Hippocampal formation (tissue), 2 donors: ENCODE measurements around the gene GDF10.

ENCODE experiments used
- DNase-seq, 2 donors: peaks; one replicate each; lab custom pipeline; 2025; lab: John Stamatoyannopoulos, UW

The GDF10 gene

DNA sequence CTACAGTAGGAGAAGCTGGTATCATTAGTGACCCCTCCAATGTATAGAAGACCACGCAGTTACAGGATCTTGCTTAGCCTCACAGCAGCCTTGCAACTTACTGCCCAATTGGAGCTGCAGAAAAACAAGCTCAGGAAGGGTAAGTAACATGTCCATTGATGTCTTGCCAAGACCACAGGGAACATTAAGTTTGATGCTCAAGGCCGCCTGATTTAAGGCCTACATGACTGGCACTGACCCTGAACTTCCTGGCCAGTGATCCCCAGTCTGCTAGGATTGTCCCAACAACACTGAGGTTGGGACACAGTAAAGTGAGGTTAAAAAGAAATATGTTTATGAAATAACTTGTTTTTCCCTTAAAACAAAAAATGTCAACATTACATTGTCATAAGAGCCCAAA lies 15.4 kb downstream of the GDF10 start:
- no peak for DNase-seq

DNA sequence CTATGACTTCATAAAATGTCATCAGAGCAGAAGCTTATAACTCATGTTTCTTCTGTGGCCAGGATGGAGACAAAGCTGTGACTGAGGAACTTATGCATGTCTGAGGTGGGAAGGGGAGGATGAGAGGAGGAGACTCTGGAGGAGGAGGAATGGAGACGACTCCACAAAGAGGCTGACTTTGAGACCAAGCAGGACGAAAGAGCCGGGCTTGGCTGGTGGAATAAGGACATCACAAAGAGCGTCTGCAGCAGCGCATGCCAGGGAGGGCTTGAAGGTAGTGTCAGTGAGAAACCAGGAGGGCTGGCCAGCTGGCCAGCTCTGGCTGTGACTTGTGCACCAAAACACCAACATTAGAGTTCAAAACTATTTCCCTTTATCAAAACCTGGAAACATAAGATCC lies 16.1 kb downstream of the GDF10 start:
- no peak for DNase-seq

GRCh38 chr10:47317251-47317650 lies 17.3 kb downstream of the GDF10 start:
- DNase-seq = no peak

- DNase-seq = no peak
Observed at GRCh38 chr10:47318706-47319105, 18.7 kb downstream of the GDF10 start.

DNA sequence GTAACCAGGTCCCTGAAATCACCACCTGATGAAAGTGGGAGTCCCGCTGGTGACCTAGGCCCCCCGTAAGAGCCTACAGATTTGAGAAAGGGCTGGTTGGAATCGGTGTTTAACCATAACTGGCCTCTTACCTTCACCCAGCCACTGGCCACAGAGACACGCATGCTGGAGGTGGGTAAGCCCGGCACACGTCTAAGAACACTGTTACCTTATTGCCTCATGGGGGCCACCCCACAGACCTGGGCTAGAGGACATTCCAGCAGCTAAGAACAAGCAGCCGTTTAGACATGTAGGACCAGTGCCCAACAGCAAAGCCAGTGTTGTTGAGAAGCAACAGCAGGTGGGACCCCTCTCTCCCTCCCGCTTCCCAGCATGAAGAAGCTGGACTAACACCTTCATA lies 19.8 kb downstream of the GDF10 start:
- no peak for DNase-seq

DNA sequence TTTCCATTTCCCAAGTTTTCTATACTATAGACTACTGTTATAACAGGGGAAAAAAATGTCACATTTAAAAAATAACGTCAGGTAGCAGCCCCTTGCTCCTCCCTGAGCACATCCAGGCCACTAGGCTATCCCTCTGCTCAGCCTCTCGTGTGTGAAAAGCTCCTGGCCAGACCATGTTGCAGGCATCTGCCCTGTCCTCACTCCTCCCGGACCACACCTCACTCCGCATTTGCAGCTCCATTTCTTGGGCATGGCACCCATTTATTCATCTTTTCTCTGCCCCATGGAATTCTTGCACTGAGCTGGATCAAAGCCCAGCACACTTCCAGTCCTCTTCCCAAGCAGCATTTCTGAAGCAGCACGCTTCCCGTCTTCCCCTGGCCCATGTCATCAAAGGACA lies 20.8 kb downstream of the GDF10 start:
- DNase-seq = no peak

- no peak for DNase-seq
Observed at GRCh38 chr10:47321521-47322195, 21.7 kb downstream of the GDF10 start.

GRCh38 chr10:47322300-47323061 lies 22.5 kb downstream of the GDF10 start, which contains the start of gene GDF2:
Gene GDF2, plus strand, starts transcription at chr10:47322454. Its CDS starts 215 bp downstream, at chr10:47322669.
- DNase-seq = no peak

DNA sequence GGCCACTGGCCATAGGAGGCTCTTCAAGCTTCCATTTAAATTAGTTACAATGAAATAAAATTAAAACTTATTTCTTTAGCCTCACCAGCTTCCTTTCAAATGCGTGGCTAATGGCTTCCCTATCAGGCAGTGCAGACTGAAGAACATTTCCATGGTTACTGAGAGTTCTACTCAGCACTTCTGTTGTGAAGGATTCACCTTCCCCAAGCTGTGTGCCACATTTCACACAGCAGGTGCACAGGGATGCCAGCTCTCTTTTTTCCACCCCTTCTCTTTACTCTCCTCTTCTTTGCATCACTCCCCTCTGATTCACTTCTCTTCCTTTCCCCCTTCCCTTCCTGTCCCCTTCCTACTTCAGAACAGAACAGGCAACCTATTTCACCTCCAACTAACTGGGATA lies 23.1 kb downstream of the GDF10 start:
- DNase-seq = no peak

DNA sequence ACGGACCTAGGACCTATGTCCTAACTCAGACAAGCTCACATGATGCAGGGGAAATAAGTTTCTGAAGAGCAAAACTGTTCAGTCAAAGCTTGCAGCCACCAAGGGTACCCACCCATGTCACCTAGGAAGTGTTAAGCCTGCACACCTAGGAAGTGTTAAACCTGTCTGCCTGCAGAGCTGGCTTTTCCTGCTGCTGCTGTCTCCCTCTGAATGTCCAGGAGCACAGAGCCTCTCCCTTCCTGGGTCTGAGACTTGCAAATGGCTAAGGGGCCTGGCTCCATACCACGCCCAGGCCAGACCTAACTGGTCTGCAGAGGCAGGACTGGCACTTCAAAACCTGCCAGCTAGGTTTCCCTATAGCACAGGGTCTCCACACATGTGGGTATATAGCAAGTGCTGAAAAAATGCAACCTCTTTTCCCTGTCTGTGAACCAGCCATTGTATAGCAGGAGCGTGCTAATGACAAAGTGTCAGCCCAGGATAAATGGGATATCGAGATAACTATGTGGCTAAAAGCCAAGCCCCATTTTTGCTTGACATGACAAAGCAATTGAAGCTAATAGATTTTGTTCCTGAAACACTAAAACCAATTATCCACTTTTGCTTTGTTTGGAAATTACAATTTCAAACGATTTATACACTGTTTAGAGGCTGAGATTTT lies 23.8 kb downstream of the GDF10 start:
- DNase-seq = no peak

DNA sequence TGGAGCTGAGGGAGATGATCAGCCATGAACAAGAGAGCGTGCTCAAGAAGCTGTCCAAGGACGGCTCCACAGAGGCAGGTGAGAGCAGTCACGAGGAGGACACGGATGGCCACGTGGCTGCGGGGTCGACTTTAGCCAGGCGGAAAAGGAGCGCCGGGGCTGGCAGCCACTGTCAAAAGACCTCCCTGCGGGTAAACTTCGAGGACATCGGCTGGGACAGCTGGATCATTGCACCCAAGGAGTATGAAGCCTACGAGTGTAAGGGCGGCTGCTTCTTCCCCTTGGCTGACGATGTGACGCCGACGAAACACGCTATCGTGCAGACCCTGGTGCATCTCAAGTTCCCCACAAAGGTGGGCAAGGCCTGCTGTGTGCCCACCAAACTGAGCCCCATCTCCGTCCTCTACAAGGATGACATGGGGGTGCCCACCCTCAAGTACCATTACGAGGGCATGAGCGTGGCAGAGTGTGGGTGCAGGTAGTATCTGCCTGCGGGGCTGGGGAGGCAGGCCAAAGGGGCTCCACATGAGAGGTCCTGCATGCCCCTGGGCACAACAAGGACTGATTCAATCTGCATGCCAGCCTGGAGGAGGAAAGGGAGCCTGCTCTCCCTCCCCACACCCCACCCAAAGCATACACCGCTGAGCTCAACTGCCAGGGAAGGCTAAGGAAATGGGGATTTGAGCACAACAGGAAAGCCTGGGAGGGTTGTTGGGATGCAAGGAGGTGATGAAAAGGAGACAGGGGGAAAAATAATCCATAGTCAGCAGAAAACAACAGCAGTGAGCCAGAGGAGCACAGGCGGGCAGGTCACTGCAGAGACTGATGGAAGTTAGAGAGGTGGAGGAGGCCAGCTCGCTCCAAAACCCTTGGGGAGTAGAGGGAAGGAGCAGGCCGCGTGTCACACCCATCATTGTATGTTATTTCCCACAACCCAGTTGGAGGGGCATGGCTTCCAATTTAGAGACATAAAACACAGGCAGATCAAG lies 25.6 kb downstream of the GDF10 start:
- no peak for DNase-seq

DNA sequence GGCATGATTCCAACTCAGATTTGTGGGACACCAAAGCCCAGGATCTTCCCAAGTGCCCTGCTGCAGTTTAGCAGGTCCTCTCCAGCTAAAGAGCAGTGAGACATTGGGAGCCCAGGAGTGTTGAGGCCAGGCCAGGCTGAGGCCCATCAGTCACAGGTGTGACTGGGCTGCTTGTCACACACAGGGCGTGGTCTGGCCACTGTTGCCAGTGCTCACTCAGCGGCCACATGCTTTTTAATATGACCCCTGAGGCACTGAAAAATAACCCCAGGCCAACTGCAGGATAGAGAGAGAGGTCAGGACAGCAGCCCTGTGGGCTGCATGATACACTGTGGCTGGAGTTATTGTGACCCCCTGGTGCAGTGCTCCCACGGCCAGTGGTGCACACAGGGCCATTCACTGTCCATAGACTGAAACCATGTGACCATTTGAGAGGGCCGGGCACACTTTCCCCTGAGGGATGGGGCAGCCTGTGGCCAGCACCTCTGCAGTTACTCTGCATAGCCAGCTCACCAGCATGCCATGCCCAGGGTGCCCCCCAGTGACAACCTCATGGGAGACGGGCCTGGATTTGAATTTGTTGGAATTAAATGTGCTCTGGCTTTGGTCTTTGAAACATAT lies 26.4 kb downstream of the GDF10 start:
- DNase-seq = no peak

GRCh38 chr10:47326927-47327330 lies 26.9 kb downstream of the GDF10 start:
- no peak for DNase-seq

DNA sequence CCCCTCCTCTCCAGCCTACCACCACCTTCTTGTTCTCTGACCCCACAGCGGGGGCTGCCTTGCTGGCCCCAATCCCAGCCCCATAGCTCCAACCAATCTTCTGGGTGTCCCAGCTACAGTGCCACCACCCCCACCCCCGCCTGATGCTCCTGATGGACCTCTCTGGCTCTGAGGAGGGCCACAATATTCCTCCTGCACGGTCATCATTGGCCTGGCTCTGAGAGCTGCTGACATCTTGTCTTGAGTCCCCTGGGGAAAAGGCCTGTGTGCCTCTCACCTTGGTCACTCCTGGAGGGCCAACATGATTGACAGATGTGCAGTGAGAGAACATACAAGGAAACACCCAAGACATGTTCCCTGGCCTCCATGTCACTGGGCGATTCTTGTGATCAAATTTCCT lies 29.9 kb downstream of the GDF10 start:
- no peak for DNase-seq

DNA sequence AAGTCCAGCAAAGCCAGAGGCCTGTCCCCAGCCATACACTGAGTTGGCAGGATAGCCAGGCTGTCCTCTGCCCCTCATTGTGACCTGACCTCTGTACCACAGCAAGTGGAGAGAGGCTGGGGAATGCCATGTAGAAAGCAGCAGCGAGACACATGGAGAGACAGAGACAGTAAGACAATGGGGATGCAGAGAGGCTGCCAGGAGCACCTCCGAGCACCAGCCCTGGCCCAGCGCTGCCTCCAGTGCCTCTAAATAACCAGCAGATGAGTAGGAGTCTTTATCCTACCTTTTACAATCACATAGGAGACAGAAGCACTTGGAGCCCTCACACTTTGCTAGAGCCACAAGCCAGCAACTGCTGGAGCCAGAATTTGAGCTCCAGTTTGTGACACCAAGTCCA lies 30.4 kb downstream of the GDF10 start:
- no peak for DNase-seq

- no peak for DNase-seq
Observed at GRCh38 chr10:47330804-47331203, 30.8 kb downstream of the GDF10 start.

DNA sequence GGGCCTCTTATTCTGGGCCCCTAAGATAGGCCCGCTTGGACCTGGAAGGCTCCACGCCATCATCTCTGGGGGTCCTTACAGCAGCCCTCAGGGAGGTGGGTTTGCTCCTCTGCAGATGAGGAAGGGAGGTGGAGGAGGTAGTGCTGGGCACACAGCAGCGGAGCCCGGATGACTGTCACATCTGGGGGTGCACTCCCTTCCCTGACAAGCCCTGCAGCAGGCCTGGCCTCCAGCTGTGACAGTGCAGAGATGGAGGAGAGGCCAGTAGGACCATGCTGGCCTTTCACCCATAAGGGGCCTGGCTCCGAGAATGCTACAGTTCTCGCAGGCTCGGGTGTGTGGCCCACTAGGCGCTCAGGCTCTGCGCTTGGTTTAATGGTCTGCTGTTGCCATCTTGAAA lies 31.5 kb downstream of the GDF10 start:
- DNase-seq = no peak

DNA sequence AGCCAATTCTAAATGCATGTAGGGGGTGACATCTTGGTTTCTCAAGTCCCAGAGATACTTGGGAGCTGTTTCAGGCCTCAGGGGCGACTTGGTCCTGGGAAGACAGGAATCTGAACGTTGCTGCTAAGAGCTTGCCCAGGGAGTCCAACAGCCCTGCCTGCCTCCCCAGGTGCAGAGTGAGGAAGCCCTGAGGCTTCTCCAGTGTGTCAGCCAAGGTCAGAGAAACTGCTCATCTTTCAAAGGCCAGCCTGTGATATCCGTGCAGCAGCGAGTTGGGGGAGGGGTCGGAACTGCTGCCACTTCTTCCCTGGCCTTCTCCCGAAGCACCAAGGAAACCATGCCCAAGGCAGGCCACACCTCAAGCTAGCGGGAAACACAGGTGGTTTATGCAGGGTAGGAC lies 32.0 kb downstream of the GDF10 start:
- no peak for DNase-seq

- DNase-seq = no peak
Observed at GRCh38 chr10:47332371-47332770, 32.4 kb downstream of the GDF10 start.

GRCh38 chr10:47332946-47333345 lies 32.9 kb downstream of the GDF10 start:
- no peak for DNase-seq

GRCh38 chr10:47333532-47333931 lies 33.5 kb downstream of the GDF10 start:
- no peak for DNase-seq
